ENCODE data around the gene PRLHR.

DNA sequence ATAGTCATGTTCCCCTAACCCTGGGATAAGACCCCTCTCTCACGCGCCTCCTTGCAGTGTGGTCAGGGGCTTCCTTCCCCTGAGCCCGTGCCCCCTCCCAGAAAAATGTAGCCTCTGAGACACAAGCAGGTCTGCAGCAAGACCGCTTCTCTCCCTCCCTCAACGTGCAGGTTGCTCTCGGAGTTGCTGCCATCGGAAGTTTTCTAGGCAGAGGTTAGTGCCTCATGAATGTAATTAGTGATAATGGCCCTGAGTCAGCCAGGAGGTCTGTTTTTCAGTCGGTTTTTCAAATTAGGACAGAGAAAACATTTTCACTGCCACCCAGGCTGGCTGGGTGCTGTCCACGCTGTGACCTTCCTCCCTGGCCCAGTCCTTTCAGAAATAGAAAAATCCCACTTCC is 43.2 kb upstream of the PRLHR start:
- no peak for TF ChIP-seq POLR2AphosphoS5 (IDR thresholded peaks at IDR 0.05; ENCODE audit: low read depth, low read length)
- no peak for TF ChIP-seq ZNF737 (CRISPR knock-in tag; IDR thresholded peaks at IDR 0.05; ENCODE audit: borderline replicate concordance)
- TF ChIP-seq ZNF124 (CRISPR knock-in tag; IDR thresholded peaks at IDR 0.05) = no peak
- no peak for TF ChIP-seq CTCF (CRISPR knock-in tag; IDR thresholded peaks at IDR 0.05)
- no peak for TF ChIP-seq POLR2A (IDR thresholded peaks at IDR 0.05; ENCODE audit: insufficient read depth in 1 of 2, low read depth in 2 of 2, low read length in 2 of 2)
- TF ChIP-seq ZZZ3 (CRISPR knock-in tag; IDR thresholded peaks at IDR 0.05; ENCODE audit: borderline replicate concordance) = no peak
- TF ChIP-seq PRDM15 (CRISPR knock-in tag; IDR thresholded peaks at IDR 0.05) = no peak
- TF ChIP-seq, protein P1, sequence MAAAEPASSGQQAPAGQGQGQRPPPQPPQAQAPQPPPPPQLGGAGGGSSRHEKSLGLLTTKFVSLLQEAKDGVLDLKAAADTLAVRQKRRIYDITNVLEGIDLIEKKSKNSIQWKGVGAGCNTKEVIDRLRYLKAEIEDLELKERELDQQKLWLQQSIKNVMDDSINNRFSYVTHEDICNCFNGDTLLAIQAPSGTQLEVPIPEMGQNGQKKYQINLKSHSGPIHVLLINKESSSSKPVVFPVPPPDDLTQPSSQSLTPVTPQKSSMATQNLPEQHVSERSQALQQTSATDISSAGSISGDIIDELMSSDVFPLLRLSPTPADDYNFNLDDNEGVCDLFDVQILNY (CRISPR knock-in tag; conservative IDR thresholded peaks at IDR 0.05) = no peak
- TF ChIP-seq FOXK1 (CRISPR knock-in tag; IDR thresholded peaks at IDR 0.05; ENCODE audit: borderline replicate concordance, low read depth) = no peak
- no peak for TF ChIP-seq PHB2 (IDR thresholded peaks at IDR 0.05; ENCODE audit: partially characterized antibody)
- no peak for TF ChIP-seq CREB1 (IDR thresholded peaks at IDR 0.05)
- TF ChIP-seq CREB1 (CRISPR knock-in tag; IDR thresholded peaks at IDR 0.05) = no peak
- no peak for TF ChIP-seq TOE1 (CRISPR knock-in tag; IDR thresholded peaks at IDR 0.05)
- no peak for TF ChIP-seq ZBTB33 (CRISPR knock-in tag; IDR thresholded peaks at IDR 0.05)
- TF ChIP-seq MAFF (IDR thresholded peaks at IDR 0.05; ENCODE audit: low read depth, low read length) = no peak

All from HepG2 (cell line).